GM21367 (cell line): ENCODE results near the gene LRRC23.

Experiments used
- ATAC-seq: cut with Tn5 transposase; IDR thresholded peaks from one replicate; pipeline ENCODE4 v1.9.1; 2021; ENCODE audit not compliant: unreplicated experiment

Gene LRRC23

DNA sequence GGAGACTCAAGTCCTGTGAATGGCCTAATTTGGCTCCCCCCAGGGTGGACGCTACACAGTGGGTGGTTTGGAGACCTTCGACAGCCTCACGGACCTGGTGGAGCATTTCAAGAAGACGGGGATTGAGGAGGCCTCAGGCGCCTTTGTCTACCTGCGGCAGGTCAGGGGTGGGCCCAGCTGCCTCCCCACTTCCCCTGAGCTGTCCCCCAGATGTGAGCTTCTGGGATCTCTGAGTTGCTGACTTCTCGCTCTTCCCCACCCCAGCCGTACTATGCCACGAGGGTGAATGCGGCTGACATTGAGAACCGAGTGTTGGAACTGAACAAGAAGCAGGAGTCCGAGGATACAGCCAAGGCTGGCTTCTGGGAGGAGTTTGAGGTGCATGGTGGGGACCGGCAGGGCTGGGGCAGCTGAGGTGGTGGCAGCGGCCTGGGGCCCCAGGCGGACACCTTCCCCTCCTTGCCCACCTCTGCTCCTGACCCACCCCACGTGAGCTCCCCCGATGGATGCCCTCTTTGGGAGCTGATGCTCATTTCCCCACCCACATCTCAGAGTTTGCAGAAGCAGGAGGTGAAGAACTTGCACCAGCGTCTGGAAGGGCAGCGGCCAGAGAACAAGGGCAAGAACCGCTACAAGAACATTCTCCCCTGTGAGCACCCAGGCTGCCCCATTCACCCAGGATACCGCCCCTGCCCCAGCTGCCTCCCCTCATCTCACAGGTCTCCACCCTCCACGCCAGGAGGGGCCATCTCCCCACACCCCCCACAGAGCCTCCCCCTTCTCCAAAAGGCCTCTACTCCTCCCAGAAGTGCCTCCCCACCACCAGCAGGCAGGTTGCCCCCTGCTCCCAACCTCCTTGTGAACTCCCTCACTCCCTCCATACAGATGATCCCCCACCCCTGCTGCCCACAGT, 50.7 kb downstream of the LRRC23 start:
- ATAC-seq = no peak

DNA sequence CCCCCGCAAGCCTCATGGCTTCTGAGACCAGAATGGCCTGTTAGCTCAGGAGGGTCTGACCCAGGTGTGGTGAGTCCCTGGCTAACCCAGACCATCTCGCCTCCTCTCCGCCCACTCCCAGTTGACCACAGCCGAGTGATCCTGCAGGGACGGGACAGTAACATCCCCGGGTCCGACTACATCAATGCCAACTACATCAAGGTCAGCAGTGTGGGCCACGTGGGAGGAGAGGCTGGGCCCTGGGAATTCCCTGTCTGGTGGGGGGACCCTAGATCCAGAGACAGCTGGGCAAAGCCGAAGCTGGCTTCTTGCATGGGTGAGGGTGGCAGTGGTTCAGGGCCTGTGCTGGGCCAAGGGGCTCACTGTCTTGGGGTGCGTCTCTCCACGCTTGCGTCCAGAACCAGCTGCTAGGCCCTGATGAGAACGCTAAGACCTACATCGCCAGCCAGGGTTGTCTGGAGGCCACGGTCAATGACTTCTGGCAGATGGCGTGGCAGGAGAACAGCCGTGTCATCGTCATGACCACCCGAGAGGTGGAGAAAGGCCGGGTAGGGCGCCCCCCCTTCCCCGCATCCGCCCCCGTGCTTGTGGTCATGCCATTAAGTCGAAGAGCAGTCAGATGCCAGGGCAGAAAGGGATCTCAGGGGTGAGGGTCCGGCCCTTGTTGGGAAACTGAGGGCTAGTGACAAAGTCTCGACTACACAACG, 51.6 kb downstream of the LRRC23 start:
- ATAC-seq = no peak

DNA sequence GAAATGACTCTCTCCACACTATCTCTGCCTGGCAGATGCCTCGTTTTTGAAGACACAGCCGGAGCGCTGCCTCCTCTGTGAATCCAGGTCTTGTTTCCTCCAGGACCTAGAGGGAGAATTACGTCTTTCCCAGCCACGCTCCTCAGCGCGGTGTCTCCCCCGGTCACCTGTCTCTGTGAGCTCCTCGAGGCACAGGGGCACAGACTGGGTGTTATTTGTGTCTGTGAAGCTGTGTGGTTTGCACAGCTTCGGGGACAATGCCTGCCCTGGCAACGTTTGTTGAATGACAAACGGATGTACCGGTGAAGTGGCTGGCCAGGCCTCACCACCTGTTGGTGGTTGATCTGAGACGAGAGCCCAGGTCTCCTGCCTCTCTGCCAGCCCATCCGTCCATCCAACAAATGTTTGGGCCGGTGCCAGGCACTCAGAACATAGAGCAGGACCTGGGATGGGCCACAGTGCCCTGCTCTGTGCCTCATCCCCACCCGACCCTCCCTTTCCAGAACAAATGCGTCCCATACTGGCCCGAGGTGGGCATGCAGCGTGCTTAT, 52.6 kb downstream of the LRRC23 start:
- ATAC-seq = no peak

DNA sequence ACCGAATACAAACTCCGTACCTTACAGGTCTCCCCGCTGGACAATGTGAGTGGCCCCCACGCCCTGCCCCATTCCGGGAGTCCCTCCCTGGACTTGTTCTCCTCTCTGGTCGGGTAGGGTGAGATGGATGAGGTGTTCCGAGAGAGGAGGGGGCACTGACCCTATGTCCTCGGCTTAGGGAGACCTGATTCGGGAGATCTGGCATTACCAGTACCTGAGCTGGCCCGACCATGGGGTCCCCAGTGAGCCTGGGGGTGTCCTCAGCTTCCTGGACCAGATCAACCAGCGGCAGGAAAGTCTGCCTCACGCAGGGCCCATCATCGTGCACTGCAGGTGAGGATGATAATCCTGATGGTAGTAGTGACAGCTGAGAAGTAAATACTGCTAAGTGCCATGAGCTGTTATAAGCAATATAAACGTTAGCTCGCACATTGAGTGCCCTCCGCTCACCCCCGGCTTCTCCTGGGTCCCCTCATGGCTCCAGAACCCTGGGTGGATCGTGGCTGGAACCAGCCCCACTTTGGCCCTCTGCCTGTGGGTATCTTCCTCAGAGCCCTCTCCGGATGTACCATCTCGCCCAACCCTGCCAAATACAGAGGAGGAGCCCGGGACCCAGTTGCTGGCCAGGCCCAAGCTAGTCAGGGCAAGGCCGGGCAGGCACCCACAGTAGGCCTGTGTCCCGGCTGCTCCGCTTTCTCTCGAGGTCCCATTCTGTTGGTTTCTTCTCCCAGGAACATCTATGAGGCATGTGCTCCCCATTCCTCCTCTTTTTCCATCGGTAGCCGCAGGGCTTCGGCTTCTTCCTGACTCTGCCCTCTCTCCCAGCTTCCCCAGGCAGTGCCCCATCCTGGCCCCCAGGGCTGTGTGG, 53.4 kb downstream of the LRRC23 start:
- ATAC-seq = no peak

DNA sequence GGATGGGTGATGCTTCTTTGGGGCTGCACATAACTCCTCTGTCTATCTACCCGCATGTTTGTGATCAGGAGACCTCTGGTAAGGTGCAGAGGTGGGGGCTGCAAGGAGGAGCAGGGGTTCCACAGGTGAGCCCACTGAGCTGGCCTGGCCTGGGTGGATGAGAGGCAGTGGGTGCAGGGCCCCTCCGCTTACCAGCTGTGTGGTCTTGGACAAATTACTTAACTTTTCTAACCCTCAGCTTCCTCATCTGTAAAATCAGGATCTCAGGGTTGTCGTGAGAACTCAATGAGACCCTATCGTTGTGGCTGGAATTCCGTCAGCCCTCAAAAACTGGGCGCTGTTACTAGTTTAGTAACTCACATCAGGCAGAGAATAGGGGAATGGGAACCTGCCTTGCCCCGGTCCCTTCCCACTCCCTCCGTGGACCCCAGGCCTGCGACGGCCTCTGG, 54.0 kb downstream of the LRRC23 start:
- ATAC-seq = no peak

DNA sequence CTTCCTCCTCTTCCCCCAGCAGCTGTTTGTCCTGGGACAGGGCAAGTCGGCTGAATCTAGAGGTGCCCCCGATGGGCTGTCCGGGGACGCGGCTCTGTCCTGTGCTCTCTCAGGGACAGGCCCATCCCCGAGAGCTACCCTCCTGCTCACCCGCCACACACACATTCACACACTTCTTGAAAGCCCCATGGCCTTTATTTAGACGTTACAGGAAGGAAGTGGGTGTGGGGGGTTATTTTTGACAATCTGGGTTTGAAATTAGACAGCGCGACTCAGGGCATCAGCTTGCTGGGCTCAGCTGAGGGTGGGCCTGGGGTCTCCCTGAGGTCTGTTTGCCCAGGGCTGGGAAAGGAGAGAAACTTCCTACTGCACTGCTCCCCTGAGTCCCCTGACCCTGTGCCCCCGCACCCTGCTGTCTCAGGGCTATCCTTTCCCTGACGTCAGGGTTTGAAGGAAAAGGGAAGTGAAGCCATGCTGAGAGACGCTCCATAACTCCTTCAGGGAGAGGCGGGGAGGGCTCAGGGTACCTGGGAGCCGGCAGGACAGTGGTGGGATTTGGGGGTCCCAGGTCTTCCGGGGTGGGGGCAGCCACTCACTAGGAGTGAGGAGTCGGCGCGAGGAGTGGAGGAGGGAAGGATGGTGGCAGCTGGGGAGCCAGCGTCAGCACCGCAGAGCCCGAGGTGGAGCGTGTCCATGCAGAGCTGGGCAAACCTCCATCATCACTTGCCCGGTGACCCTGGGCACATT, 54.6 kb downstream of the LRRC23 start:
- peak; percentile 38 for ATAC-seq

DNA sequence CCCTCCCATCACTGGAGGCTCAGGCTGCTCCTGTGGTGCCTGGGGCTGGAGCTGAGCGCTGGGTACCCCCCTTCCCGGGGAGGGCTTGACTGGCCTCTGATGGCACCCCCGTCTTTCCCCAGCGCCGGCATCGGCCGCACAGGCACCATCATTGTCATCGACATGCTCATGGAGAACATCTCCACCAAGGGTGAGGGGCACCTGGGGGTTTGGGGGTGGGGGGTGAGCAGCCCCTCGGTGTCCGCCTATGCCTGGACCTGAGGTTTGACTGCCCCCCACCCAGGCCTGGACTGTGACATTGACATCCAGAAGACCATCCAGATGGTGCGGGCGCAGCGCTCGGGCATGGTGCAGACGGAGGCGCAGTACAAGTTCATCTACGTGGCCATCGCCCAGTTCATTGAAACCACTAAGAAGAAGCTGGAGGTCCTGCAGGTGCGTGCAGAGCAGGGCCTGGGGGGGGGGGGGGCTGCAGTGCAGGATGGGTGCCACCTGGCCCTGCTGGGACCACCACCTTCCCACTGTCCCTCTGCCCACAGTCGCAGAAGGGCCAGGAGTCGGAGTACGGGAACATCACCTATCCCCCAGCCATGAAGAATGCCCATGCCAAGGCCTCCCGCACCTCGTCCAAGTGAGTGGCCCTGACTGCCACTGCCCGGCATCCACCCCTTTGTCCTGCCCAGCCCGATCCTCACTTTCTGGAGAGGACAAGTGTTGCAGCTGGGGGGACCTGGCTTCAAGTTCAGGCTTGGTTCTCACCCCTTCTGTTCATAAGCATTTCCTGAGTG, 55.4 kb downstream of the LRRC23 start:
- ATAC-seq = no peak

DNA sequence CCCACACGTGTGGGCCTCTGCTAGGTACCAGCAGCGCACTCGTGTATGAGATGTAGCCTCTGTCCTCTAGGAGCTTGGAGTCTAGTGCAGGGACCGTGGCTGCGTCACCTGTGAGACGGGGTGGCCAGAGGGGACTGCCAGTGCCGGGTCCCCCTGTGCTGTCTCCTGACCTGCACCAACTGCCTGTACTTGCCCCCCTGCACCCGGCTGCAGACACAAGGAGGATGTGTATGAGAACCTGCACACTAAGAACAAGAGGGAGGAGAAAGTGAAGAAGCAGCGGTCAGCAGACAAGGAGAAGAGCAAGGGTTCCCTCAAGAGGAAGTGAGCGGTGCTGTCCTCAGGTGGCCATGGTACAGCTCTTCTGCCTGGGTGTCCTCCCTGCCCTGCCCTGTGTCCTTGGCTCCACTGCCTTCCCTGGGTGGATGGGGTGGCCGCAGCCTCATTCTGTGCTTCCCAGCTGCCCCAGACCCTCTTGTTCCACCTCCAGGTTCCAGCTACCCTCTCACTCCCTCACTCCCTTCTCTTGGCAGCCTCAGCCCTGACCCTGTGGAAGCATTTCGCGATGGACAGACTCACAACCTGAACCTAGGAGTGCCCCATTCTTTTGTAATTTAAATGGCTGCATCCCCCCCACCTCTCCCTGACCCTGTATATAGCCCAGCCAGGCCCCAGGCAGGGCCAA, 56.1 kb downstream of the LRRC23 start:
- ATAC-seq = peak; percentile 25

DNA sequence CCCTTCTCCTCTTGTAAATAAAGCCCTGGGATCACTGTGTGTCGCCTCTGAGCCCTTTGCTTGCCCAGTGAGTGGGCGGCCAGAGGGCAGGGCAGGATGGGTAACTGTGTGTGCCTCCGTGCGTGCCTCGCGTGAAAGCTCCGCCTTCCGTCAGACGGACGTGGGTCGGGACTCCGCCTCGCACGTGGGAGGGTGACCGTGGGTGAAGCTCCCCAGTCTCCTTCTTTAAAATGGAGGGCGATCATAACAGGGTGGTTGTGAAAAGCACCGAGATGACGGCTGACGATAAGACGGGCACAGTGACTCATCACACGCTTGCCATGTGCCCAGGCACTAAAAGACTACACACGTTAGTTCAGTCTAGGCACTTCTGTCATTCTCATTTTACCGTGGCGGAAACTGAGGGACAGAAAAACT, 56.7 kb downstream of the LRRC23 start:
- no peak for ATAC-seq

DNA sequence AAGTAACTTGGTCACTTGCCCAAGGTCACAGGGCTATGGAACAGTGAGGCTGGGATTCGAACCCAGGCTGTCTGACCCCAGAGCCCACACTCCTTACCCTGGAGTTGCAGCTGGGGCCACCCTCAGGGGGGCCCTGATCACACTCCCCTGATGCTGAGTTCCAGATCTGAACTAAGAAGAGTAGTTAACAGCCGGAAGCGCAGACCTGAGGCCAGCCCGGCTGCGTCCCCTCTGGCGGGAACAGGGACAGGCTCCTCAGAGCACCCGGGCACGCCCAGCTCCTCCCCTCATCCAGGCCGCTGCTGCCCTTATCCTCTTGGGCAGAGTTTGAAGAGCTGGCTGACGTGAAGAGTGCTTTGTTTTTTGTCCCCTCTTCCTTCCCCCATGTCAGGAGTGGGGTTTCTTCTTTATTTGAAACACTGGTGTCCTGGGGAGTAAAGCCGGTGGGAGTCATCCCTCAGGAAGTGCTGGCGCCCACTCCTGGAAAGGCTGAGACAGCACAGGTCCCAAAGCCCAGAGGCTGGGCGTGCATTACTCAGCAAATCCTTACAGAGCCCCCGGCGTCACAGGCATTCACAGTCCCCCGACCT, 57.2 kb downstream of the LRRC23 start:
- ATAC-seq = no peak

DNA sequence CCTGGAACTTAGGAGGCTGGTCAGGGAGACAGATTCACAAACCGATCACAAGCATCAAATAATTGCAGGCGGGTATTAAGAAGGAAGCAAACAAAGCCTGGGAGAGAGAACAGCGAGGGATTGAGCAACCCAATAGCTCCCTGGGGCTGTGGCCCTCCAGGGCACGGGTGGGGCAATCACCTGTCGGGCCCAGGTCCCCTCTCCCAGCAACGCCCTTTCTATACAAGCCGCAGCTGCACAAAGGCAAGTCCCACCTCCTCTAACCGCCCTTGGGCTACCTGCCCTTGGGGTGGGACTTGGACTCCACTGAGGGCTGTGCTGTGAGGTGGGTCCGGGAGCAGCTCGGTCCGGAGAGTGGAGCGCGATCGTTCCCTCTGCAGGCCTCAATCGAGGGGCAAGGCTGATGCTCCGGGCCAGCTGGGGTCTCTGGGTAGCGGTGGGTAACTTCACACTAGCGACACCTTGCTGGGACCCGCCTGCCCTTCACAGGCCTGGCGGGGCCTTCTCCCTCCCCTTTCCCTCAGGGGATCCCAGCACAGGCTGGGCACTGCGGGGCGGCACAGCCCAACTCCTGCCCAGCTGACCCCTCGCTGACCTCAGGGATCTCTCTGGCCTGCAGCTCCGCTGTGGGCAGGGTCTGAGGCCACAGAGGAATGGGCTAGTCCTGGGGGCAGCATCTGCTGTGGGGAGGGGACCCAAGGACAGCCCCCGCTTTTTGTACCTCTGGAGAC, 57.8 kb downstream of the LRRC23 start:
- no peak for ATAC-seq

DNA sequence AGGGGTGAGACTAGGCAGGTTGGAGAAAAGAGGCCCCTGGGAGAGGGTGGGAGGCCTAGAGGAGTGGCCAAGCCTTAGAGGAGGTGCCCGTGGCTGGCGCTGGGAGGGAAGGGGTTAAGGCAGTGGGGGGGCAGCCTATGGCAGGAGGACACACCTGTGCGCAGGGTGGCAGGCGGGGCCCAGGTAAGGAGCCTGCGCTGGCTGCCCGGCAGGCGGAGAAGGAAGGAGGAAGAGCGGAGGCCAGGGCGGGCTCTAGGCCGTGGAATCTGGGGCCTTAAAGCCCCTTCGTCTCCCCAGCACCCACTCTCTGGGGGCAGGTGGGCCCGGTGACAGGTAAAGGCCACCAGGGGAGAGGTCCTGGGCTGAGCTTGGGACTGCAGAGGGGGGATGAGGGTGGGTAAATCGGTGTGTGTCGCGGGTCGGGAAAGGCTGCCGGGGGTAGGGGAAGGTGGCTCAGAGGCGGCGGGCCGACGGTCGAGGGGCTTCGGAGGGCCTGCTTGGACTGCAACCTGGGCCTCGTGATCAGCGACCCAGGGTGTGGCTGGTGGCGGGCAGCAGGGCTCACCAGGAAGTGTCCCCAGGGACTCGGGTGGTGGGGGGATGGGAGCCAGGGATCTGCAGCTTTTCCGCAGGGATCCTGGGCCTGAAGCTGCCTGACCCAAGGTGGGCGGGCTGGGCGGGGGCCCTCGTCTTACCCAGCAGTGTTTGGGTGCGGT, 58.6 kb downstream of the LRRC23 start:
- no peak for ATAC-seq
